ENCODE results near the gene CSNK1G1.

Gene CSNK1G1

DNA sequence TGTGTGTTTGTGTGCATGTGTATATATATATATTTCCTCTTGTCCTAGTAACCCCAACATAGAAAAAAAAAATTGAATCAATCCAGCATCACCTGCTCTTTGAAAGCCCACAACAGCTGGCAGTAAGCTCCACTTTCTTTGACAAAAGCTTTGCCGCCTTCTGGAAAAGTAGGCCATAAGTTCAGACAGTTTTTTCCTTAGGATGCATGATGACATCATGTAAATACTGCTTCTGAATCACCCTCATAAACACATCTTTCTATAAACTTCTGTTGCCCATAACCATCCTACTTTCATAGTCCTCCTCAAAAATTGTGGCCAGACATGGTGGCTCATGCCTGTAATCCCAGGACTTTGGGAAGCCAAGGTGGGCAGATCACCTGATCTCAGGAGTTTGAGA lies 67.4 kb downstream of the CSNK1G1 start:
- TF ChIP-seq, protein P1, sequence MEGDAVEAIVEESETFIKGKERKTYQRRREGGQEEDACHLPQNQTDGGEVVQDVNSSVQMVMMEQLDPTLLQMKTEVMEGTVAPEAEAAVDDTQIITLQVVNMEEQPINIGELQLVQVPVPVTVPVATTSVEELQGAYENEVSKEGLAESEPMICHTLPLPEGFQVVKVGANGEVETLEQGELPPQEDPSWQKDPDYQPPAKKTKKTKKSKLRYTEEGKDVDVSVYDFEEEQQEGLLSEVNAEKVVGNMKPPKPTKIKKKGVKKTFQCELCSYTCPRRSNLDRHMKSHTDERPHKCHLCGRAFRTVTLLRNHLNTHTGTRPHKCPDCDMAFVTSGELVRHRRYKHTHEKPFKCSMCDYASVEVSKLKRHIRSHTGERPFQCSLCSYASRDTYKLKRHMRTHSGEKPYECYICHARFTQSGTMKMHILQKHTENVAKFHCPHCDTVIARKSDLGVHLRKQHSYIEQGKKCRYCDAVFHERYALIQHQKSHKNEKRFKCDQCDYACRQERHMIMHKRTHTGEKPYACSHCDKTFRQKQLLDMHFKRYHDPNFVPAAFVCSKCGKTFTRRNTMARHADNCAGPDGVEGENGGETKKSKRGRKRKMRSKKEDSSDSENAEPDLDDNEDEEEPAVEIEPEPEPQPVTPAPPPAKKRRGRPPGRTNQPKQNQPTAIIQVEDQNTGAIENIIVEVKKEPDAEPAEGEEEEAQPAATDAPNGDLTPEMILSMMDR (conservative IDR thresholded peaks at IDR 0.05; ENCODE audit: low read depth, low read length) = no peak
- no peaks in the 10 kb centered on the region for H3K4me1 ChIP-seq (ENCODE audit: low read depth, poor library complexity, severe bottlenecking)
- H3K79me2 ChIP-seq (ENCODE audit: insufficient read depth, low read depth) = no peaks in the 10 kb centered on the region; the same call in 1 of the 2 replicates
- H2AFZ ChIP-seq (ENCODE audit: low read depth) = no peak overlapping the region
- H3K9ac ChIP-seq = no peak overlapping the region
- no peaks in the 10 kb centered on the region for H4K20me1 ChIP-seq (ENCODE audit: insufficient read depth)
- no peak overlapping the region for H3K4me2 ChIP-seq
- no peaks in the 10 kb centered on the region for H3K36me3 ChIP-seq (ENCODE audit: insufficient read depth)
- no peak overlapping the region for H3K27ac ChIP-seq
- H3K27me3 ChIP-seq (ENCODE audit: insufficient read depth, low read depth) = no peaks in the 10 kb centered on the region
- H3K4me3 ChIP-seq (IDR thresholded peaks at IDR 0.05; ENCODE audit: insufficient read depth, low read depth, low read length) = no peak overlapping the region

DNA sequence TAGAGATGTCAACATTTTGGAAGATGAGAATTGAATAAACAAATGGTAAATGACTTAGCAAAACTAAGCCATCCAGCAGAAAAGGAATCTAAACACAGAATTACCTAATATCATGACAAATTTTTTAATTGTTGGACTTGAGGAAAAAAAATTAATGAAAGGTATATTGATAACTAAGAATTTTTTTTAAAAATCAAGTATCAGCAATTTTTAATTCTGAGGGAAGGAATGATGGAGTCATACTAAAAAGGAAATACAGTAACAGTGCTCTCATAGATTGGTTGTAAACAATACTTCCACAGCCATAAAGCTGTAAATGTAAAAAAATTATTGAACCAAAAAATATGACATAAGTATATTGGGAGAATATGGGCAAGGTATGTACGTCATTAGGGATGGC lies 68.0 kb downstream of the CSNK1G1 start:
- H3K4me3 ChIP-seq (IDR thresholded peaks at IDR 0.05; ENCODE audit: insufficient read depth, low read depth, low read length) = no peak overlapping the region
- TF ChIP-seq, protein P1 (conservative IDR thresholded peaks at IDR 0.05; ENCODE audit: low read depth, low read length) = no peak
- H3K4me1 ChIP-seq (ENCODE audit: low read depth, poor library complexity, severe bottlenecking) = no peaks in the 10 kb centered on the region
- H3K27me3 ChIP-seq (ENCODE audit: insufficient read depth, low read depth) = no peaks in the 10 kb centered on the region
- no peak overlapping the region for H3K4me2 ChIP-seq
- no peaks in the 10 kb centered on the region; the same call in 1 of the 2 replicates for H3K79me2 ChIP-seq (ENCODE audit: insufficient read depth, low read depth)
- no peak overlapping the region for H2AFZ ChIP-seq (ENCODE audit: low read depth)
- H3K36me3 ChIP-seq (ENCODE audit: insufficient read depth) = no peaks in the 10 kb centered on the region
- no peak overlapping the region for H3K9ac ChIP-seq
- H4K20me1 ChIP-seq (ENCODE audit: insufficient read depth) = no peaks in the 10 kb centered on the region
- H3K27ac ChIP-seq = no peak overlapping the region

DNA sequence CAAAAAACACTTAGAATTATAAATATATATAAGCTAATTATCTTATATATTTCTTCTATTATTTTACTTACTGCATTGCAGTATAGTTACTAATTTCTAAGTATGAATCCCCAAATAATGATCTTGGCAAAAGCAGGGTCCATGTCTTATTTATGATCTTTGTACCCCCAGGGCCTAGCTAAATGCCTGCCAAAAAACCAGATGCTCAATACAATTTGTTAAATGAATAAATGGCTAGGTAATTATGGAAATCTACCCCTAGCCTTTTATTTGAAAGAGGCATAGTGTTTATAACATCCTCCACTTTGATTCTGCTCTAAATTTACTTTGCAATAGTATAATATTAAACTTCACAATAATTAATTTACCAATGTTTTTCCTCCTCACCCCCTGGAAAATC lies 69.5 kb downstream of the CSNK1G1 start:
- Histone ChIP-seq H3K4me1 (ENCODE audit: low read depth, poor library complexity, severe bottlenecking) (no peaks in the 10 kb centered on the region), H3K4me2 (no peak overlapping the region), H4K20me1 (ENCODE audit: insufficient read depth) (no peaks in the 10 kb centered on the region), H2AFZ (ENCODE audit: low read depth) (no peak overlapping the region), H3K79me2 (ENCODE audit: insufficient read depth, low read depth) (no peaks in the 10 kb centered on the region; the same call in 1 of the 2 replicates), H3K36me3 (ENCODE audit: insufficient read depth) (no peaks in the 10 kb centered on the region), H3K27ac (no peak overlapping the region), H3K27me3 (ENCODE audit: insufficient read depth, low read depth) (no peaks in the 10 kb centered on the region), H3K4me3 (IDR thresholded peaks at IDR 0.05; ENCODE audit: insufficient read depth, low read depth, low read length) (no peak overlapping the region), H3K9ac (no peak overlapping the region)
- TF ChIP-seq, protein P1 (conservative IDR thresholded peaks at IDR 0.05; ENCODE audit: low read depth, low read length) = no peak

DNA sequence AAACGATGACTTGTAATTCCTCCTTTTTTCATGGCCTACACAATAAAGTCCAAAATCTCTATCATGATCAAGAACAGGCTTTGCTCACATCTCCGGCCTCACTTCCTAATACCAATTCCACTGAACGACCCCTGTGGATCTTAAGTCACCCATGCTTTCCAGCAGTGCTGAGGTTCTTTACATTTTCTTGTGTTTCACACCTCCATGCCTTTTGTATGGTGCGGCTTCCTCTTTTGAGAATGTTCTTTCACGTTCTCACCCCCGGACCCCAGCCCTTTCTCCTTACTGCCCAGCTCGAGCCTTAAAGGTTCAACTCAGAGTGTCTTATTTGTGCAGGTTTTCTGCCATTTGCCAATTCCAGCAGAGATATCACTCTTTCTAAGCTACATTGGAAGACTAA lies 70.1 kb downstream of the CSNK1G1 start:
- H3K9ac ChIP-seq = no peak overlapping the region
- TF ChIP-seq, protein P1 (conservative IDR thresholded peaks at IDR 0.05; ENCODE audit: low read depth, low read length) = no peak
- H3K27ac ChIP-seq = no peak overlapping the region
- no peaks in the 10 kb centered on the region for H3K36me3 ChIP-seq (ENCODE audit: insufficient read depth)
- H3K4me2 ChIP-seq = no peak overlapping the region
- H3K27me3 ChIP-seq (ENCODE audit: insufficient read depth, low read depth) = no peaks in the 10 kb centered on the region
- no peaks in the 10 kb centered on the region; the same call in 1 of the 2 replicates for H3K79me2 ChIP-seq (ENCODE audit: insufficient read depth, low read depth)
- H3K4me3 ChIP-seq (IDR thresholded peaks at IDR 0.05; ENCODE audit: insufficient read depth, low read depth, low read length) = no peak overlapping the region
- no peaks in the 10 kb centered on the region for H3K4me1 ChIP-seq (ENCODE audit: low read depth, poor library complexity, severe bottlenecking)
- H4K20me1 ChIP-seq (ENCODE audit: insufficient read depth) = no peaks in the 10 kb centered on the region
- no peak overlapping the region for H2AFZ ChIP-seq (ENCODE audit: low read depth)

All from KMS-11 (cell line).